ENCODE results near the gene UXS1.

UXS1 gene

DNA sequence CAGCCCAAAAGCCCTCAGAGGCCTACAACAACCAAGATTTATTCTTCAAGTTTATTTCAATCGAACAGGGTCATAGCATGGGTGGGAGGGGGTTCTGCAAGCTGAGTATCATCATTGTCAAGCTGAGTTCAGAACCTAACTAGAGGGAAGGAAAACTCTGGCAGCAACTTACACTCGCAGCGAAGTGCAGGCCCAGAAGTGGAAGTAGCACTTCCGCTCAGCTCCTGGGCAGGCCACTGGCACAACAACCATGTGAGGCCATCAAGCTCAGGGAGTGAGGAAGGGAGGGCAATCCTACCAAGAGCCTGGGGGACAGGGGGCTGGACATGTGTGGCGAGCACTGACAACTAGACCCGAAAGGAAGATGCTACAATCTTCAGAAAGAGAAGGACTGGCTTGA lies 4.8 kb downstream of the UXS1 start:
- no peak for DNase-seq (ENCODE audit: low read depth)

GRCh38 chr2:106187273-106187891 lies 6.7 kb downstream of the UXS1 start:
- no peak for DNase-seq (ENCODE audit: low read depth)

DNA sequence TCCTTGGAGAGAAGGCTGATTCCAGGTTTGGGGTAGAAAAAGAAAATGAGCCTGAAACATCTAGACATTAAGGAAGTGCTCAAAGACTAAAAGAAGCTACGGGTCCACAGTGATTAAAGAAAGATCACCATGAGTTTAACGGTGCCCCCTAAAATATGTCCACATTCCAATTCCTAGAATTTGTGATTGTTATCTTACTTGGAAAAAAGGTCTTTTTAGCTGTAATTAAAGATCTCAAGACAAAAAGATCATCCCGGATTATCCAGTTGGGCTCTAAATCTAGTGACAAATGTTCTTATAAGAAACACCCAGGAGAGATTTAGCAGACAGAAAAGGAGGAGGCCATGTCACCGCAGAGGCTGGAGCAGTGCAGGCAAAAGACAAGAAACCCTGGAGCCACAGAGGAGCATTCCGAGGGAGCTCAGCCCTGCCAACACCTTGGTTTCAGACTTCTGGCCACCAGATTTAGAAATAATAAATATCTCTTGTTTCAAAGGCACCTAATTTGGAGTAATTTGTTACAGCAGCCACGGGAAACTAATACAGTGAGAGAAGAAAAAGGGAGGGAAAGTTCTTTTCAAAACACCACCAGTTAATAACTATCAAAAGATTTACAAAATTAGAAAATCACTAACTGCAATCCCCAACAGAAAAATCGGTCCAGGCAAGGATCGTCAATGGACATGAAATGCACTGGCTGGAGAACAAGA lies 8.5 kb downstream of the UXS1 start:
- no peak for DNase-seq (ENCODE audit: low read depth)

DNA sequence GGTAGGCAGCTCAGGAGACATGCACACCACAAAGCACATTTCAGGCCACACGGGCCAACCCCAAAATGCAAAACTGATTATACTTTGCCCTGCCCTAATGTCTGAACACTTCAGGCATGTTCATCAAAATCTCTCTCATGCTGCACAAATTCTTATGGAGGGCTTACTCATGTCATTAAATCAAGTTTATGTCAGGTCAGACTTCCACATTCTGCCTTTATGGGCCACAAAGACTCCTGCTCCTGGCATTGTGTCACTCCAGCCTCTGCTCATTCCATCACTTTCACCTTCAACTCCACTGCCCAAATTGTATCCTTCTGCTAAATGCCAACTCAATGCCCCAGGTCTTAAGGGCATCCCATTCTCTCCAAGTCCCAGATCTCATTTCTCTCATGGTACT lies 9.2 kb downstream of the UXS1 start:
- no peak for DNase-seq (ENCODE audit: low read depth)

DNA sequence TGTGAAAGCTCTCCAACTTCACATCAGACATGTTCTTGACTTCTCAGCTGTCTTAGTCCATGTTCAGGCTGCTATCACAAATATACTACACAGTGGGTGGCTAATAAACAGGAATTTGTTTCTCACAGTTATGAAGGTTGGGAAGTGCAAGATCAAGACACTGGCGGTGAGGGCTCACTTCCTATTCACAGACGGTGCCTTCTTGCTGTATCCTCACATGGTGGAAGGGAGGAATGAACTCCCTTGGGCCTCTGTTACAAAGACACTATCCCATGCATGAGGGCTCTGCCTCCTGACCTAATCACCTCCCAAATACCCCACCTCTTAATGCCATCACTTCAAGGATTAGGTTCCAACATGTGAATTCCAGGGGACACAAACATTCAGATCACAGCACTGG lies 9.7 kb downstream of the UXS1 start:
- DNase-seq (ENCODE audit: low read depth): no peak

DNA sequence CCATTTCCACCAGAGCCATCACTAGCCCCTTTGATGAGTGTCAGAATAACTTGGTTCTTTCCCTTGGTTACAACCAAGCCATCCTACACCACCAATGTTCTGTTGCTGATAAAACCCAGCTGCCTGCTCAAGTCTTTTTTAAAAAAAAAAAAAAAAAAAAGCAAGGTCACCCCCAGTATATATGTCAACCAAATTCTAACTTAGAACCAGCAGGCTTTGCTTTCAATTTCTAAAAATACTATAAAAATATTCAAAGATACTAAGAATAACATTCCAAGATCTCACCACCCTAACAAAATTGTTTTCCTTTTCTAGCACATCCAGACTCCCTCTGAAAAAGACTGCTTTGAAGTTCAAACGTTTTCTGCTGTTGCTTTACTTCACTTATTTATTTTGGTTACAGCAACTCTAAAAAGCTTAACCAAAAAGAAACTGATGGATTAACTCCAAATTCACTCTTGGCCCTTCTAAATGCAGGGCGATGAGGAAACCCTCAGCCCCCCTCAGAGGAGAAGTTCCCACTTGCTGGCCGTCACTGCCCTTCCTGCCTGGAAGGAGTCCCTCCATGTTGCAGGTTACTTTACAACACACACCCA lies 10.9 kb downstream of the UXS1 start:
- DNase-seq (ENCODE audit: low read depth): no peak

DNA sequence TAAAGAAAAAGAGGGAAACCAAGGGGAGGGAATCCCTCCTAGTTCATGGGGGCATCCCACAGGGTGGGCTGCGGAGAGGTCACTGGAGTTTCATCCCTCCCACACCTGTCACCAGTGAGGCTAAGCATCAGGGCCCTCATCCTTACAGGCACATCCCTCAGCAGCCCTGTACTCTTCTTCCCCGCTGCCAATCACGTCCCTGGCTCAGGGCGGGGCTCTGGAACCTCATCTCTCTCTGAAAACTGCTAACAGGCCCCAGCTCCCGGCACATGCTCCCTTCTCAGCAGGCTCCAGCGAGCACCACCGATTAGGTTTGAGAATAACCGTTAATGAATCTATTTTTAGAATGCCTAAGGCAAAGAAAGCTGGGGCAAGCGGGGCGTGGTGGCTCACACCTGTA lies 13.0 kb downstream of the UXS1 start:
- DNase-seq (ENCODE audit: low read depth): no peak

DNA sequence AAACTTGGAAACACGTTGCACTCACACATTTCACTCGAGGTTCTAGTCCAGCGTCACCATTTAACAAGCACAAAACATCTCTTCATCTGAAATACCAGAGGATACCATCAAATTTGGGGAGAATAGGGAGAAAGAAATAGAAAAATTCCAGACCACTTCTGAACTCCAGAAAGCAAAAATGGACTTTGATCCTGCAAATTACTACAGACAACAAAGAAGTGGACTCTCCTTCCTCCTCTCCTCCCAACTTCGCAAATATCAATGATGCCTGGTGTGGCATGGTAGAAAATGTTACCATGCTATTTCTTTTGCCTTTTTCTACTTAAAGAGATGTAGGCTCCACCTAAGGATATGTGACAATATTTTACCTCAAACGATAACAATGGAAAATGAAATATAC lies 13.5 kb downstream of the UXS1 start:
- no peak for DNase-seq (ENCODE audit: low read depth)

GRCh38 chr2:106178716-106179115 lies 15.4 kb downstream of the UXS1 start:
- DNase-seq (ENCODE audit: low read depth): no peak

DNA sequence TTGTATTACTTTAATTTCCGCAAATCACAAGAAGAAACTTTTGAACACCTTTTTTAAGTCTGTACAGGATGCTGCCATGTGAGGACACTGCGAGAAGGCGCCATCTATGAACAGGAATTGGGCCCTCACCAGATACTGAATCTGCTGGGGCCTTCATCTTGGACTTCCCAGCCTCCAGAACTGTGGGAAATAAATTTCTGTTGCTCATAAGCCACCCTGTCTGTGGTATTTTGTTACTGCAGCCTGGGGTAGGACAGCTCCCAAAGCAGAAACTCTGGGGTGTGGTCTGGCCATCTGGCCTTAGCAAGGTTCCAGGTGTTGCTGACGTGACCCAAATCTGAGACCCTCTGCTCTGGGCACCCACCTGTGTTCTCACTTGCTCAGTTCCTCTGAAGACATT lies 16.5 kb downstream of the UXS1 start:
- no peak for DNase-seq (ENCODE audit: low read depth)

DNA sequence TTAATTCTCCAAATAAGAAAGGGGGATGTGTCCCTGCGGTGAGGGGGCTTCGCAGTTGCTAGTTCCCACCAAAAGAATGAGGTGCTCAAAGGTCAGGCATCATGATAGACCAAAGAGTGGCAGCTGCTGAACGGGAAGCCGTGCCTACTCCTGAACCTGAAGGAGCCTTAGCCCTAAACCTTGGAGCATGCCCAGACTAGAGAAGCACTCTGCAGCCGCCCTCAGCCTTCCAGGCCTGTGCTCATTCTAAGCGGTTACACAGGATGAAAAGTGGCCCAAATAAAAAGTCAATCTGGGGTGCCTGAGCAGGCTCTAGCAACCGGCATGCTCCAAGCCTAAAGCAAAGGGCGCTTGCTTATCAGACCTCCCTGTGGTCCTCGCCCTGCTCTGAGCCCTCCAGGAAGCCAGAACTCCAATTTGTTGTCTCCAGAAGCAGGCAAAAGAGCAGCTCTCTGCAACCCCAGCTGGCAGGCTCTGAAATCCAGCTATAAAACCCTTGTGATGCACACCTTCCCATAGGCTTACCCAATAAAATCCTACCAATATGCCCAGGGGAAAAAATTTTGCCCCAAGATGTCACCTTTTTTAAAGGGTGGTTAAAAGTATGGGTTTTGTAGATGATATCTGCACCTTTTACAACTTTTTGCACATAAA lies 17.5 kb downstream of the UXS1 start:
- DNase-seq (ENCODE audit: low read depth): no peak

DNA sequence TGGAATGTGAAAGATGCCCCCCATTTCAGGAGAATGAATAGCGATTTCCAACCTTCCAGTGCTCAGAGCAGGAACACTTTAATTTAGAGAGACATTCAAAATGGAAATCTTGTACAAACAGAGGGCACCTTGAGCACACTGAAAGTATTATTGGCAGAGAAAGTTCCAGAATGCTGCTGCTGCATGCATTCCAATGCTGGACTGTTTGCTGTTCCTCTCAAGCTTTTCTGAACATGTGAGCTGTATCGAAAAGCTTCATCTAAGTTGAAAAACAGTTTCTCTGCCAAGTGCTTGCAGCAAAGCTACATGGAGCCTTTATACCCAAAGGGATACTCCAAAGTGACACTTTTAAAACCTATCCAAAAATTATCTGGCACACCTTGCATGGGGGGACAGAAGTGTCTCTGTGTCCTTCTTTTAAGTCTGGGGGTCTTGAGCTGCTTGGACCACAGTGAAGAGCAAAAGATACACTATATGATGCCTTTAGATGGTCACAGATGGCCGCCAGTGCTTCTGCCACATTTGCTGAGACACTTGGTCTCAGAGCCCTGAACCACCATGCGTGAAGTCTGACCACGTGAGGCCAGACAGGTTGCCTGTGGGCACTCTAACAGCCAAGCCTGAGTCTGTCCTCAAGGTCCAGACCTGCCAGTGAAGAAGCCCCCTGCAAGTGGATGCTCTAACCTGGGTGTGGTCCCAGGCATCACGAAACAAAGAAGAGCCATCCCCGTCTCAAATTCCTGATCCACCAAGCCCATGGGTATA lies 18.8 kb downstream of the UXS1 start:
- DNase-seq (ENCODE audit: low read depth): no peak

DNA sequence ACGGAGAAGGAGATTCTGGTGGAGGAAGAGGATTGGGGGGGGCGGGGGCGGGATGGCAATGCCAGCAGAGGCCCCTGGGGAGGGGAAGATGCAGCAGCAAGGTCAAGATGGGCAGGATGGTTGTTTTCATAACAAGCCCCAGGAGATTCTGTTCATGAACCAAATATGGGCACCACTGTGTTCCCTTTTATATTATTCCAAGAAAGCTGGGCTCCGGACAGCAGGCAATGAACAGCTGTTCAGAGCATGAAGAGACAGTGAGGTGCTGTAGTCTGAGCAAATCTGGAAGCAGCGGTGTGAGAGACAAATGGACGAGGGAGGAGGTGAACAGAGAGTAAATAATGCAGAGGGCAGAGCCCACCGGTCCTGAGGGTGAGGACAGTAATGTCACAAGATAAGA lies 20.0 kb downstream of the UXS1 start:
- no peak for DNase-seq (ENCODE audit: low read depth)

DNA sequence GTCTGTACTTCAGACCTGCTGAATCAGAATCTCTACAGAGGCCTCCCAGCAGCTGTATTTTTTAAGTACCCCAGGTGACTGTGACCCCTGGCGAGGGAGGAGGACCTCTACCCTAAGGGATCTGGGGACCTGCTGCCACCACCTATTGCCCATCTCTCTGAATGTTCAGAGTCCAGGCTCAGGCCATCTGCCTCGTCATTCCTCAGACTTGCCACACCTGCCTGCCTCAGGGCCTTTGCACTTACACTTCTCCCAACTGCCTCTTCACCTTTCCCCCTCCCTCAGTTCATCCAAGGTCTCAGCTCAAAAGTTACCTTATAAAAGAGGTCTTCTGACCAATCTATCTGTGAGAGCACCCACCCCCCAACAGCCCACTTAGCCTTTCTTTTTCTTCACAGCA lies 21.5 kb downstream of the UXS1 start:
- no peak for DNase-seq (ENCODE audit: low read depth)

GRCh38 chr2:106168657-106169056 lies 25.4 kb downstream of the UXS1 start:
- no peak for DNase-seq (ENCODE audit: low read depth)

GRCh38 chr2:106167067-106167466 lies 27.0 kb downstream of the UXS1 start:
- no peak for DNase-seq (ENCODE audit: low read depth)

- DNase-seq (ENCODE audit: low read depth): no peak
Observed at GRCh38 chr2:106165561-106165960, 28.5 kb downstream of the UXS1 start.

DNA sequence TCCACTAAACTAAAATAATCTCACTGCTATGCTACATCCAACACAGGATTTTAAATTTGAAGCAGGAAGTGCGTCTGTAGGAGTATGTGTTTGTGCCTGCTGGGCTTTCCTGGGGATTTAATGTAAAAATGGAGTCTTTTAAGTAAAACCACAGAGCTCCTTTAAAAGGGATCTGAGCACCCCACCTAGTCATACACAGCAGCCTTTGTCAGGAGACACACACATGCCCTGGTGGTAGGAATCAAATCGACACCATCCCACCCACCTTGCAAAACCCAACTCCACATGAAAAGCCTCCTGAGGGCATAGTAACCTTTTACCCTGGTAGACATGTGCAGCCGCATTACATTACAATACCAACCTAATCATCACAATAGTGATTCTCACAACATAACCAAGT lies 29.1 kb downstream of the UXS1 start:
- DNase-seq (ENCODE audit: low read depth): no peak

DNA sequence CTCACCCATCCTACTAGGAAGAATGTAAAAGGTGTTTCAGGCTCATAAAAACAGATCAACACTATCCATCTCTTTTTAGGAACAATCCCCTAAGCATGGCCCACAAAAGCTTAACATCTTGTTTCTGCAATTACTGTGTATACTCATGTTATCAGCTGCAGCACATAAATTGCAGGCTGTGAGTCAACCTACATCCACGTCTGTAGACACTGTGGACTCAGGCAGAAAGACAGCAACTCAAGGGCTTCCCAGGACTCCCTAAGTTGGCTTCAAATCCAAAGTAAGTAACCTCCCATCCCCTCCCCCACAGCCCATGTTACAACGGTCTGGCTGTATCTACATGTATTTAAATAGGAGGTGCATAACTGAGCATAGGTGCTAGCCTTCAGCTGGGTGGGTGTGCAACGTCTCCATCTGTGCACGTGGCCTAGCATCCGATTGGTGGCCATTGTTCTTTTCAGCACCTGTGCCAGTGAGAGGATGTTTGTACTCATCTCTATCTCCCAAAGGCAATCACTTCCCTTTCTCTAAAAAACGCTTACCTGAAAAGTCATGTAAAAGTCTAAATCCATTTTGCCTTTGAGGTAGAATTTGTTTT lies 30.1 kb downstream of the UXS1 start:
- DNase-seq (ENCODE audit: low read depth): no peak

DNA sequence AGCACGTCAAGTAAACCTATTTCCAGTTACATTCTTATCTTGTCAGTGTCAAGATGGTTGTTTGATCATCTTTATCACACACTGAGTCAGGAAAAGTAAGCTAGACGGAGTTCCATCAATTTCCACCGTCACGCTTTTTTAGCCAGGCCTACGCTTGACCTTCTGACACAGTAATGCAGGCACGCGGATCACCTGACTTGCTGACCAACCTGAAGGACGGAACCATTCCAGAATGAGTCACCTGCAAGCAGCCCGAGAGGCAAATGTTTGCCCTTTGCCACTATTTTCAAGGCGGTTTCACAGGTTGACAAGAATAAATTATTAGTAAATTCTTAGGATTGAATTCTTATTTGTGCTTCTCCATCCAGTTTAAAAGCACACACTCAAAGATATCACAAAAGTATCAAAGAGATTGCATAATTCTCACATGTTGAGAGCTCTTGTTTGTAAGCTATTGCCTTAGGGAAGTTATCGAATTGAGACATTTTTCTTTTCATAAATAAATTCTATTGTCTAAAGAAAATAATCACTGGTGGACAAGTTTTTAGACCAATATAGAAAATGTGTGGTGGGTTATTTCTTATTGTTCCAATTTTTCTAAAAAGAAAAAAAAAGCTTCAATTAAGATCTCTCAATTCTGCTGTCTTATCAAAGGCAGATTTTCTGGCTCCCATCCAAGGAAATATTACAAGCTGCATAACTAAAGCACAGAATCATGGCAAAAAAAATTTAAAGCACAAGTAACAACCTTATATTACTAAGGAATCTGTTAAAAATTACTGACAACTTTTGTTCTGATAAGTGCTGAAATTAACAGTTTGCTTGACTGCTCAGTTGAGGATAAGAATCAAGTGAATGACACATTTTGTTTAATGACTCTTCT lies 31.9 kb downstream of the UXS1 start:
- DNase-seq (ENCODE audit: low read depth): no peak

GRCh38 chr2:106161341-106161740 lies 32.8 kb downstream of the UXS1 start:
- no peak for DNase-seq (ENCODE audit: low read depth)
